Measurements from ENCODE around the gene AQP12A. TPM values are rescaled to one million over a fixed set of nuclear protein-coding genes. Genes with fewer than 3 reads are reported as not detected.

AQP12A gene
- total RNA-seq, 1 experiment from 2014 or later: not detected

DNA sequence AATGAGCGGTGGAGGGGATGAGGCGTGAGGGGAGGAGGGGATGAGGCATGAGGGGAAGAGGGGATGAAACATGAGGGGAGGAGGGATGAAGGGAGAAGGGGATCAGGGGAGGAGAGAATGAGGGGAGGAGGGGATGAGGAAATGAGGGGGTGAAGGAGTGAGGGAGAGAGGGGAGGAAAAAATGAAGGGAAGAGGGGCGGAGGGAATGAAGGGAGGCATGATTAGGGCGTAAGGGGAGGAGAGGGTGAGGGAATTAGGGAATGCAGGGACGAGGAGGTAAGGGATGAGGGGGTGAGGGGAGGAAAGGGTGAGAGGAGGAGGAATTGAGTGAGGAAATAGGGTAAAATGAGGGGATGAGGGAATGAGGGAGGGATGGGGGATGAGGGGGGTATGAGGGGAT, 40.5 kb downstream of the AQP12A start:
- ATAC-seq (no peak), DNase-seq (ENCODE audit: low read depth, low spot score) (no peak)
- Histone ChIP-seq H3K9me3 (ENCODE audit: control insufficient read depth, insufficient read depth, low read depth, low read length) (no peaks in the 10 kb centered on the region), H3K4me1 (ENCODE audit: control insufficient read depth, insufficient read depth, low read length) (no peaks in the 10 kb centered on the region), H3K27ac (ENCODE audit: low read length) (no peak overlapping the region), H3K36me3 (ENCODE audit: control insufficient read depth, insufficient read depth, low read length) (no peaks in the 10 kb centered on the region), H3K27me3 (ENCODE audit: control insufficient read depth, insufficient read depth, low read length) (no peaks in the 10 kb centered on the region), H3K4me3 (ENCODE audit: low read depth in 2 of 2, low read length in 2 of 2) (no peak overlapping the region)
- TF ChIP-seq POLR2AphosphoS5 (IDR thresholded peaks at IDR 0.05; ENCODE audit: low read depth, low read length): no peak
- ChIA-PET POLR2A (no interaction called here), CTCF (no interaction called here)
- in situ Hi-C loops (cut with HindIII; ENCODE audit: low pct_unique_long_range_greater_than_20kb, low sequenced_read_pairs): no loop called here
- BruUV-seq (replicated peaks): no TSS peak
- intact Hi-C loops (cut with micrococcal nuclease; ENCODE audit: unreplicated experiment): no loop called here

- no peak; the same call in 1 of the 2 replicates for ATAC-seq
- intact Hi-C loops (cut with micrococcal nuclease; ENCODE audit: unreplicated experiment): no loop called here
Measured at GRCh38 chr2:240732911-240733622, 41.4 kb downstream of the AQP12A start.

More at GRCh38 chr2:240732911-240733622, 41.4 kb downstream of the AQP12A start:
- H3K9me3 ChIP-seq (ENCODE audit: control insufficient read depth, insufficient read depth, low read depth, low read length): no peaks in the 10 kb centered on the region
- H3K4me3 ChIP-seq (ENCODE audit: low read depth in 2 of 2, low read length in 2 of 2): no peak overlapping the region
- H3K4me1 ChIP-seq (ENCODE audit: control insufficient read depth, insufficient read depth, low read length): no peaks in the 10 kb centered on the region
- in situ Hi-C loops (cut with HindIII; ENCODE audit: low pct_unique_long_range_greater_than_20kb, low sequenced_read_pairs): no loop called here
- no peaks in the 10 kb centered on the region for H3K36me3 ChIP-seq (ENCODE audit: control insufficient read depth, insufficient read depth, low read length)
- CTCF ChIA-PET: no interaction called here
- no peak for DNase-seq (ENCODE audit: low read depth, low spot score)
- no peak overlapping the region for H3K27ac ChIP-seq (ENCODE audit: low read length)
- no peak for TF ChIP-seq TCF7L2 (IDR thresholded peaks at IDR 0.05; ENCODE audit: low read depth, low read length)
- no peak for TF ChIP-seq CTCF (IDR thresholded peaks at IDR 0.05)
- TF ChIP-seq, protein P1, sequence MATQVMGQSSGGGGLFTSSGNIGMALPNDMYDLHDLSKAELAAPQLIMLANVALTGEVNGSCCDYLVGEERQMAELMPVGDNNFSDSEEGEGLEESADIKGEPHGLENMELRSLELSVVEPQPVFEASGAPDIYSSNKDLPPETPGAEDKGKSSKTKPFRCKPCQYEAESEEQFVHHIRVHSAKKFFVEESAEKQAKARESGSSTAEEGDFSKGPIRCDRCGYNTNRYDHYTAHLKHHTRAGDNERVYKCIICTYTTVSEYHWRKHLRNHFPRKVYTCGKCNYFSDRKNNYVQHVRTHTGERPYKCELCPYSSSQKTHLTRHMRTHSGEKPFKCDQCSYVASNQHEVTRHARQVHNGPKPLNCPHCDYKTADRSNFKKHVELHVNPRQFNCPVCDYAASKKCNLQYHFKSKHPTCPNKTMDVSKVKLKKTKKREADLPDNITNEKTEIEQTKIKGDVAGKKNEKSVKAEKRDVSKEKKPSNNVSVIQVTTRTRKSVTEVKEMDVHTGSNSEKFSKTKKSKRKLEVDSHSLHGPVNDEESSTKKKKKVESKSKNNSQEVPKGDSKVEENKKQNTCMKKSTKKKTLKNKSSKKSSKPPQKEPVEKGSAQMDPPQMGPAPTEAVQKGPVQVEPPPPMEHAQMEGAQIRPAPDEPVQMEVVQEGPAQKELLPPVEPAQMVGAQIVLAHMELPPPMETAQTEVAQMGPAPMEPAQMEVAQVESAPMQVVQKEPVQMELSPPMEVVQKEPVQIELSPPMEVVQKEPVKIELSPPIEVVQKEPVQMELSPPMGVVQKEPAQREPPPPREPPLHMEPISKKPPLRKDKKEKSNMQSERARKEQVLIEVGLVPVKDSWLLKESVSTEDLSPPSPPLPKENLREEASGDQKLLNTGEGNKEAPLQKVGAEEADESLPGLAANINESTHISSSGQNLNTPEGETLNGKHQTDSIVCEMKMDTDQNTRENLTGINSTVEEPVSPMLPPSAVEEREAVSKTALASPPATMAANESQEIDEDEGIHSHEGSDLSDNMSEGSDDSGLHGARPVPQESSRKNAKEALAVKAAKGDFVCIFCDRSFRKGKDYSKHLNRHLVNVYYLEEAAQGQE (IDR thresholded peaks at IDR 0.05; ENCODE audit: insufficient read depth in 1 of 2, low read depth in 2 of 2, low read length in 1 of 2): no peak
- no peak for TF ChIP-seq POLR2AphosphoS5 (IDR thresholded peaks at IDR 0.05; ENCODE audit: low read depth, low read length)
- TF ChIP-seq SIN3A (IDR thresholded peaks at IDR 0.05; ENCODE audit: borderline replicate concordance, insufficient read depth, low read depth, low read length): no peak
- no TSS peak for BruUV-seq (replicated peaks)
- POLR2A ChIA-PET: no interaction called here
- H3K27me3 ChIP-seq (ENCODE audit: control insufficient read depth, insufficient read depth, low read length): no peaks in the 10 kb centered on the region
